Measurements from ENCODE around the gene MAPK6. TPM values are rescaled to one million over a fixed set of nuclear protein-coding genes. Genes with fewer than 3 reads are reported as not detected.

Gene MAPK6
- total and polyA plus RNA-seq, 9 of the 15 experiments (the other 6 are each of a cell fraction or from before 2014, with no cell fraction given): 28.5 to 97.1 (median 74.0) TPM

GRCh38 chr15:51971375-51972133, 47.5 kb upstream of the MAPK6 start, which contains the start of gene LEO1 (continued):
- TF ChIP-seq, protein P1, sequence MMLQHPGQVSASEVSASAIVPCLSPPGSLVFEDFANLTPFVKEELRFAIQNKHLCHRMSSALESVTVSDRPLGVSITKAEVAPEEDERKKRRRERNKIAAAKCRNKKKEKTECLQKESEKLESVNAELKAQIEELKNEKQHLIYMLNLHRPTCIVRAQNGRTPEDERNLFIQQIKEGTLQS (IDR thresholded peaks at IDR 0.05): no peak
- TF ChIP-seq, protein P1 (CRISPR knock-in tag; conservative IDR thresholded peaks at IDR 0.05): 0 out of 2 replicates have a peak, but pooled peaks have one; percentile 16
- TF ChIP-seq MCM5 (IDR thresholded peaks at IDR 0.05; ENCODE audit: low read depth) (no peak), BRD9 (IDR thresholded peaks at IDR 0.05; ENCODE audit: low read depth, partially characterized antibody) (peak; percentile 69), GTF2E2 (tag; IDR thresholded peaks at IDR 0.05) (peak; percentile 79; the same call in 1 of the 2 replicates), ZFX (CRISPR knock-in tag; IDR thresholded peaks at IDR 0.05) (peak; percentile 66), MBD2 (IDR thresholded peaks at IDR 0.05; ENCODE audit: borderline replicate concordance, low read depth) (peak; percentile 79), FOS (IDR thresholded peaks at IDR 0.05; ENCODE audit: extremely low read depth, insufficient read length) (peak; percentile 31), MCM3 (IDR thresholded peaks at IDR 0.05) (peak; percentile 79), NEUROD1 (IDR thresholded peaks at IDR 0.05; ENCODE audit: borderline replicate concordance, low read depth, low read length, partially characterized antibody) (peak; percentile 13), CHAMP1 (IDR thresholded peaks at IDR 0.05) (peak; percentile 87), E2F6 (IDR thresholded peaks at IDR 0.05; ENCODE audit: borderline replicate concordance in 1 of 2, extremely low read depth in 1 of 2, insufficient read depth in 1 of 2, insufficient read length in 1 of 2, low read depth in 1 of 2, low read length in 1 of 2, poor library complexity in 1 of 2, severe bottlenecking in 1 of 2) (peak in 1 of 2 experiments; percentile 48), TEAD4 (IDR thresholded peaks at IDR 0.05; ENCODE audit: low read length) (no peak), TEAD4 (CRISPR knock-in tag; IDR thresholded peaks at IDR 0.05; ENCODE audit: borderline replicate concordance) (no peak), GABPB2 (CRISPR knock-in tag; conservative IDR thresholded peaks at IDR 0.05) (no peak)
- TF ChIP-seq, protein P2, sequence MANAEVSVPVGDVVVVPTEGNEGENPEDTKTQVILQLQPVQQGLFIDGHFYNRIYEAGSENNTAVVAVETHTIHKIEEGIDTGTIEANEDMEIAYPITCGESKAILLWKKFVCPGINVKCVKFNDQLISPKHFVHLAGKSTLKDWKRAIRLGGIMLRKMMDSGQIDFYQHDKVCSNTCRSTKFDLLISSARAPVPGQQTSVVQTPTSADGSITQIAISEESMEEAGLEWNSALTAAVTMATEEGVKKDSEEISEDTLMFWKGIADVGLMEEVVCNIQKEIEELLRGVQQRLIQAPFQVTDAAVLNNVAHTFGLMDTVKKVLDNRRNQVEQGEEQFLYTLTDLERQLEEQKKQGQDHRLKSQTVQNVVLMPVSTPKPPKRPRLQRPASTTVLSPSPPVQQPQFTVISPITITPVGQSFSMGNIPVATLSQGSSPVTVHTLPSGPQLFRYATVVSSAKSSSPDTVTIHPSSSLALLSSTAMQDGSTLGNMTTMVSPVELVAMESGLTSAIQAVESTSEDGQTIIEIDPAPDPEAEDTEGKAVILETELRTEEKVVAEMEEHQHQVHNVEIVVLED (CRISPR knock-in tag; IDR thresholded peaks at IDR 0.05): peak; percentile 50
- TF ChIP-seq, protein P3, sequence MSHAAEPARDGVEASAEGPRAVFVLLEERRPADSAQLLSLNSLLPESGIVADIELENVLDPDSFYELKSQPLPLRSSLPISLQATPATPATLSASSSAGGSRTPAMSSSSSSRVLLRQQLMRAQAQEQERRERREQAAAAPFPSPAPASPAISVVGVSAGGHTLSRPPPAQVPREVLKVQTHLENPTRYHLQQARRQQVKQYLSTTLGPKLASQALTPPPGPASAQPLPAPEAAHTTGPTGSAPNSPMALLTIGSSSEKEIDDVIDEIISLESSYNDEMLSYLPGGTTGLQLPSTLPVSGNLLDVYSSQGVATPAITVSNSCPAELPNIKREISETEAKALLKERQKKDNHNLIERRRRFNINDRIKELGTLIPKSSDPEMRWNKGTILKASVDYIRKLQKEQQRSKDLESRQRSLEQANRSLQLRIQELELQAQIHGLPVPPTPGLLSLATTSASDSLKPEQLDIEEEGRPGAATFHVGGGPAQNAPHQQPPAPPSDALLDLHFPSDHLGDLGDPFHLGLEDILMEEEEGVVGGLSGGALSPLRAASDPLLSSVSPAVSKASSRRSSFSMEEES (CRISPR knock-in tag; IDR thresholded peaks at IDR 0.05): no peak
- TF ChIP-seq, protein P4, sequence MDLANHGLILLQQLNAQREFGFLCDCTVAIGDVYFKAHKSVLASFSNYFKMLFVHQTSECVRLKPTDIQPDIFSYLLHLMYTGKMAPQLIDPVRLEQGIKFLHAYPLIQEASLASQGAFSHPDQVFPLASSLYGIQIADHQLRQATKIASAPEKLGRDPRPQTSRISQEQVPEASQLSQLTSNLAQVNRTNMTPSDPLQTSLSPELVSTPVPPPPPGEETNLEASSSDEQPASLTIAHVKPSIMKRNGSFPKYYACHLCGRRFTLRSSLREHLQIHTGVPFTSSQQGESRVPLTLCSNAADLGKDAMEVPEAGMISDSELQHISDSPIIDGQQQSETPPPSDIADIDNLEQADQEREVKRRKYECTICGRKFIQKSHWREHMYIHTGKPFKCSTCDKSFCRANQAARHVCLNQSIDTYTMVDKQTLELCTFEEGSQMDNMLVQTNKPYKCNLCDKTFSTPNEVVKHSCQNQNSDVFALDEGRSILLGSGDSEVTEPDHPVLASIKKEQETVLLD (IDR thresholded peaks at IDR 0.05): 0 out of 2 replicates have a peak, but pooled peaks have one; percentile 61

All from K562 (cell line).